Heart left ventricle (tissue), 16 donors: ENCODE results near the gene GIMAP4. TPM values are rescaled to one million over a fixed set of nuclear protein-coding genes. Genes with fewer than 3 reads are reported as not detected.

ENCODE experiments used
- ATAC-seq, 4 donors: fragments of 200-7000 bp; cut with Tn5 transposase; one replicate each; pipeline ENCODE4 v1.9.1; 2020 to 2022; ENCODE audit warnings: moderate library complexity in 4 of 4, mild to moderate bottlenecking in 3 of 4, moderate number of reproducible peaks in 1 of 4
- DNase-seq, 5 donors: peaks; one replicate each; pipeline ENCODE4 v3.0.0-alpha.2; 2020
- H3K27ac ChIP-seq, 12 donors: fragments of 200-600 bp; sonication (generic) in 4 of 12; one replicate each; pipeline versions ENCODE4 v1.5.0 to v1.8.0; 2016 to 2022; ENCODE audit warnings: mild to moderate bottlenecking in 2 of 12
- H3K27me3 ChIP-seq, 9 donors: fragments of 200-600 bp; sonication (generic) in 2 of 9; one replicate each; pipeline versions ENCODE4 v1.5.1 to v1.8.0; 2016 to 2022; ENCODE audit warnings: mild to moderate bottlenecking in 3 of 9
- H3K36me3 ChIP-seq, 9 donors: fragments of 200-600 bp; sonication (generic) in 2 of 9; one replicate each; pipeline versions ENCODE4 v1.5.0 to v1.8.0; 2018 to 2022; ENCODE audit warnings: mild to moderate bottlenecking in 2 of 9
- H3K4me1 ChIP-seq, 12 donors: fragments of 200-600 bp; sonication (generic) in 4 of 12; one replicate each; pipeline versions ENCODE4 v1.5.0 to v1.8.0; 2016 to 2022; ENCODE audit warnings: mild to moderate bottlenecking in 3 of 12
- H3K4me3 ChIP-seq, 12 donors: fragments of 200-600 bp; sonication (generic) in 4 of 12; one replicate each; pipeline versions ENCODE4 v1.5.0 to v1.8.0; 2017 to 2022; ENCODE audit warnings: mild to moderate bottlenecking in 9 of 12, moderate library complexity in 4 of 12
- H3K9me3 ChIP-seq, 12 donors: fragments of 200-600 bp; sonication (generic) in 4 of 12; one replicate each; pipeline versions ENCODE4 v1.5.0 to v1.8.0; 2016 to 2022; ENCODE audit warnings: mild to moderate bottlenecking in 1 of 12
- POLR2A ChIP-seq, 2 donors: fragments of 450-650 bp; IDR thresholded peaks; one replicate each; pipeline ENCODE4 v1.6.1; 2017; ENCODE audit warnings: antibody characterized with exemption in 2 of 2, mild to moderate bottlenecking in 2 of 2, moderate library complexity in 2 of 2
- WGBS, 4 donors: extraction: QIAGEN DNeasy Blood & Tissue Kit in 2 of 4; methylation state at CpG; one replicate each; pipeline versions ENCODE4 v1.1.5 to v1.1.7; 2013 to 2018; 5-methylcytosine and 5-hydroxymethylcytosine counted together
- intact Hi-C, 10 donors: fragments of 100-400 bp; cut with DNase I; formaldehyde crosslinking; loops; one replicate each; pipeline versions ENCODE4 v1.11.1 to v1.14.2; 2022
- polyA plus RNA-seq, 2 donors: library from polyadenylated mRNA; stranded (reverse); fragments of 200-250 nt; gene quantifications; one replicate each; pipeline ENCODE4 v1.2.3, GENCODE V29; 2013
- total RNA-seq, 9 donors: library from RNA; depleted of rRNA in 2 of 9; stranded (reverse); fragments of >200 nt in 2 of 9; fragmentation: NEBNext Ultra II Directional in 3 of 9; extraction: Animal tissue kit (Norgen Biotek cat#: 25700) in 3 of 9; gene quantifications; one replicate each; pipeline versions ENCODE4 v1.1.0 to v1.2.4, GENCODE V29; 2016 to 2023
- TF ChIP-seq, protein P1 (sequence below), 12 donors: fragments of 200-600 bp; sonication (generic) in 4 of 12; IDR thresholded peaks; one replicate each; pipeline versions ENCODE4 v1.5.0 to v1.8.0; 2018 to 2022; ENCODE audit warnings: antibody characterized with exemption in 12 of 12, mild to moderate bottlenecking in 5 of 12
- donor health status: ischemic (EF 13 %, LVEDD 7.1; RV severe dilation, severe dysfunction).
- donor health status: healthy with polysubstance abuse.
- donor health status: DM: no; HTN: yes; CAD: no.
- donor health status: DM: no; HTN: no; CAD: no.
- donor health status: ischemic (EF 25% LVEDD 6.9; RV normal size, moderate dysfunction).
- donor health status: ischemic (EF 25% LVEDD 5.7; RV mildly dilated, moderate dysfunction).
- donor health status: healthy.
- donor health status: DM: yes; HTN: yes; CAD: no.
- donor health status: ischemic (EF 35%, LVEDD 5.7; RV mildly dilated, moderate dysfunction).
- donor health status: nonischemic (EF 11% LVEDD 7.7; RV severe dilation, severe dysfunction).
- donor health status: DM: yes; HTN: yes; CAD: no.
- donor health status: PGD.
- donor health status: ischemic (EF 29% LVEDD 5.4; RV normal size, mild dysfunction).
- donor health status: nonischemic (EF 23%, LVEDD 6.1; RV moderate dilation, normal function).

The GIMAP4 gene
- total and polyA plus RNA-seq, 11 donors, result 25.1 to 80.2 (median 35.2) TPM

DNA sequence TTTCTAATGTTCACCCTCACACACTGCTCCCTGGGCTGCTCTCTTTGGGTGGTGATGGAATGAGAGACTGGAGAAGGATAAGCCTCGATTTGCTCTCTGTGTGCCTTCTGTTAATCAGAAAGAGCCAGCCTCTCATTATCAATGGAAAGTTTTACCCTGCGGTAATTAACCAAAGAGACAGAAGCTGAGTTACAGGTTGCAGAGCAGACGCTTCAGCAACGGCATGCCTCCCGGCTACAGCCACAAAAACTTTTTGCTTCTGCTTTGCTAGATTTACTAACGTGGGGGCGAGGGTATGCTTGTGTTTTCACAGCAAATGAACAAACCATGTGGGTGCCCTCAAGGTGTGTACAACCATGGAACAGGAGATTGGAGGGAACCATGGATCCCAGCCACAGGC lies 18.0 kb downstream of the GIMAP4 start:
- ATAC-seq (no peak), DNase-seq (no peak)
- Histone ChIP-seq H3K36me3 (no peaks in the 10 kb centered on the region), H3K27me3 (no peaks in the 10 kb centered on the region), H3K4me1 (peaks cover 0 to 55% (median 22%) of the 10 kb centered on the region in 12 donors), H3K9me3 (peaks cover 0 to 16% (median 6%) of the 10 kb centered on the region in 12 donors), H3K27ac (peak overlapping the region; percentile 47 to 93 (median 78)), H3K4me3 (no peak overlapping the region)
- 85 to 93% (median 90%) methylated on average over 7 of the region's 7 CpGs for WGBS, 4 donors
- TF ChIP-seq POLR2A (IDR thresholded peaks at IDR 0.05), result no peak
- TF ChIP-seq, protein P1, sequence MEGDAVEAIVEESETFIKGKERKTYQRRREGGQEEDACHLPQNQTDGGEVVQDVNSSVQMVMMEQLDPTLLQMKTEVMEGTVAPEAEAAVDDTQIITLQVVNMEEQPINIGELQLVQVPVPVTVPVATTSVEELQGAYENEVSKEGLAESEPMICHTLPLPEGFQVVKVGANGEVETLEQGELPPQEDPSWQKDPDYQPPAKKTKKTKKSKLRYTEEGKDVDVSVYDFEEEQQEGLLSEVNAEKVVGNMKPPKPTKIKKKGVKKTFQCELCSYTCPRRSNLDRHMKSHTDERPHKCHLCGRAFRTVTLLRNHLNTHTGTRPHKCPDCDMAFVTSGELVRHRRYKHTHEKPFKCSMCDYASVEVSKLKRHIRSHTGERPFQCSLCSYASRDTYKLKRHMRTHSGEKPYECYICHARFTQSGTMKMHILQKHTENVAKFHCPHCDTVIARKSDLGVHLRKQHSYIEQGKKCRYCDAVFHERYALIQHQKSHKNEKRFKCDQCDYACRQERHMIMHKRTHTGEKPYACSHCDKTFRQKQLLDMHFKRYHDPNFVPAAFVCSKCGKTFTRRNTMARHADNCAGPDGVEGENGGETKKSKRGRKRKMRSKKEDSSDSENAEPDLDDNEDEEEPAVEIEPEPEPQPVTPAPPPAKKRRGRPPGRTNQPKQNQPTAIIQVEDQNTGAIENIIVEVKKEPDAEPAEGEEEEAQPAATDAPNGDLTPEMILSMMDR (IDR thresholded peaks at IDR 0.05), result no peak
- intact Hi-C loops, result loop anchor here in 1 of 10 donors (5.0 kb wide), 2 partner anchors 47 to 133 kb away; partner anchors contain the start of genes GIMAP6 and GIMAP8

DNA sequence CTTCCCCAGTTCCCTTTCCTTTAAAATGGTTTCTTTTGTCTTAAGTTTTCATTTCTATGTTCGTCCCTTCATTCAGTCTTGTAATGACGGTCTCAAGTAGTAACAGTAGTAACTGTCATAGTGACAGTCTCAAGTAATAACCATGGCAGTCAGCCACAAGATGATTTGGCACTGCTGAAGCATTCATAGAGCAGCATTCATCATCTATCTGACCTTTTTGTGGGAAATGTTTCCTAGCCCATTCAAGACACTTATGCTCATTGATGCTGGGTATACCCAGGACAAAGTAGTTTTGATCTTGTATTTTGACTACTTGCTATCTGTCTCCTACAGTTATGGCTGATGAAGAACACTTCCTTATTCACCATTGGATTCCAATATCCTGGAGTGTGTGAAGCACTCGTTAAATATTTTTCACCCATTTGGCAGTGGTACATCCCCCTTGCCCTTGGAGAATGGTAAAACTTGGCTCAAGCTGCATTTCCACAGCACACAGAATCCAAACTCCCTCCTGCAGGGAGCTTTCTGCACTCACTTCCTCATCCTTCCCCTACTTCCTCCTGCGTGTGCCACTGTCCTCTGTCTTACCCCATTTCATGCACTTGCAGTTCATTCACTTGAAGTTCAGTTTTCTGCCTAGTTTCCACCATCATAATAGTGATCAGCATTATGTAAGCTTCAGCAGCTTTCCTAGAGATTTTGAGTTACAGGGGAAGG lies 19.0 kb downstream of the GIMAP4 start:
- WGBS, 4 donors, result 28 to 44% (median 40%) methylated on average over 4 of the region's 4 CpGs
- ATAC-seq, result peak; percentile 19 to 82 (median 62)
- H3K27ac ChIP-seq, result peak overlapping the region; percentile 65 to 93 (median 80)
- H3K36me3 ChIP-seq, result no peaks in the 10 kb centered on the region
- H3K4me1 ChIP-seq, result peaks cover 0 to 47% (median 22%) of the 10 kb centered on the region in 12 donors
- intact Hi-C loops, result loop anchor here in 1 of 10 donors (5.0 kb wide), 2 partner anchors 46 to 134 kb away; partner anchors contain the start of genes GIMAP6 and GIMAP8
- TF ChIP-seq, protein P1 (IDR thresholded peaks at IDR 0.05), result no peak
- TF ChIP-seq POLR2A (IDR thresholded peaks at IDR 0.05), result no peak
- peak overlapping the region in 2 of 12 donors; percentile 7 to 10 for H3K4me3 ChIP-seq
- H3K9me3 ChIP-seq, result peaks cover 0 to 10% (median under 1%) of the 10 kb centered on the region in 12 donors
- H3K27me3 ChIP-seq, result no peaks in the 10 kb centered on the region
- no peak for DNase-seq

DNA sequence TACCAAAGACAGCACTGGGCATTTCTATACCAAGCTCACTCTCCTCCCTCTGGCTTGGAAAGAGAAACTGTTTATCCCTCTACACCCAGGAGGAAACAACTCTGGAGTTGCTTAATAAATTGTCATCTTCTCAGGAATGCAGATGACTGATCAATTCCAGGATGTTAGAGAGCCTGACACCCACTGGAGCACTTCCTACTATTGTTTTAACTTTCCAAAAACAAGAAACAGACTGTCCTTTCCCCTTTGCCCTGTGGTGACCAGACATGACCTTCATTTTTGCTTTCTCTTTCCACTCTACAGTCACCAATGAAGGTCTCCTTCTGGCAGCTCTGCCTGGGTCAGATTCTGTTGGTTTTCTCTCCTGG lies 19.6 kb downstream of the GIMAP4 start:
- no peaks in the 10 kb centered on the region for H3K27me3 ChIP-seq
- peaks cover 0 to 46% (median 22%) of the 10 kb centered on the region in 12 donors for H3K4me1 ChIP-seq
- H3K9me3 ChIP-seq, result peaks cover 0 to 7% (median 0%) of the 10 kb centered on the region in 12 donors
- TF ChIP-seq, protein P1 (IDR thresholded peaks at IDR 0.05), result no peak
- peak in 1 of 2 donors; percentile 35 for TF ChIP-seq POLR2A (IDR thresholded peaks at IDR 0.05)
- DNase-seq, result peak in 1 of 5 donors; percentile 43
- no peaks in the 10 kb centered on the region for H3K36me3 ChIP-seq
- peak overlapping the region; percentile 65 to 93 (median 82) for H3K27ac ChIP-seq
- H3K4me3 ChIP-seq, result peak overlapping the region in 1 of 12 donors; percentile 10
- peak; percentile 86 to 98 (median 90) for ATAC-seq
- intact Hi-C loops, result loop anchor here in 1 of 10 donors (5.0 kb wide), 2 partner anchors 46 to 134 kb away; partner anchors contain the start of genes GIMAP6 and GIMAP8

DNA sequence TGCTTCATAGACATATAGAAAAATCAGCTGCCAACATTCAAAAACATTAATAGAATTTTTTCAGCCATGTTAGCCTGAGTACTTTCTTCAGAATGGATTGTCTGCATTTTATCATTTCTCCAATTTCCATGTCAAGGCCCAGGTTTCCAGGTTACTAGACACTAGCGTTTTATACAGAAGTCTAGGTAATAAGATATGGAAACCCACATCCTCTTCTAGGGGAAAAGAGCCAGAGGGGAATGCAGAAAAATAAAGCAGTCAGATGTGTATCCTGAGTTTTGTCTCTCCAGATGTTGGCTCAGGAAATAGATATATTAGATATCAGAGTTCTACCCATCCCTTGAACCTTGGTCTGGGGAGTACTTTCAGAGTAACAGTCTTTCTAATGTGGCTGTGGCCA lies 20.4 kb downstream of the GIMAP4 start:
- TF ChIP-seq POLR2A (IDR thresholded peaks at IDR 0.05), result no peak
- TF ChIP-seq, protein P1 (IDR thresholded peaks at IDR 0.05), result no peak
- Histone ChIP-seq H3K27ac (peak overlapping the region; percentile 65 to 93 (median 82)), H3K4me1 (peaks cover 0 to 42% (median 22%) of the 10 kb centered on the region in 12 donors), H3K4me3 (no peak overlapping the region), H3K36me3 (no peaks in the 10 kb centered on the region), H3K27me3 (no peaks in the 10 kb centered on the region), H3K9me3 (peaks cover 0 to 14% (median 0%) of the 10 kb centered on the region in 12 donors)
- no peak for ATAC-seq
- DNase-seq, result no peak
- 56 to 69% (median 64%) methylated on average over 1 of the region's 1 CpG for WGBS, 4 donors
- intact Hi-C loops, result loop anchor here in 1 of 10 donors (5.0 kb wide), 2 partner anchors 45 to 135 kb away; partner anchors contain the start of genes GIMAP6 and GIMAP8
